DND-41 (cell line): ENCODE measurements around the gene KRT73.

Experiments
- CTCF ChIP-seq: IDR thresholded peaks from 2 replicates; pipeline ENCODE4 v1.5.1; 2012; ENCODE audit warnings: borderline replicate concordance, low read length, moderate library complexity, mild to moderate bottlenecking; ENCODE audit not compliant: poor library complexity, severe bottlenecking; ENCODE audit errors: extremely low read depth
- EZH2 ChIP-seq: IDR thresholded peaks from 3 replicates; pipeline ENCODE4 v1.6.1; 2012; ENCODE audit warnings: borderline replicate concordance, low read depth, mild to moderate bottlenecking, moderate library complexity, low read length, inconsistent platforms; ENCODE audit not compliant: severe bottlenecking

GRCh38 chr12:52628111-52628507, 9.8 kb upstream of the KRT73 start:
- TF ChIP-seq CTCF, result no peak
- no peak for TF ChIP-seq EZH2
